Smooth muscle cell (in vitro differentiated cells): ENCODE measurements around the gene STRN4. TPM values are rescaled to one million over a fixed set of nuclear protein-coding genes. Genes with fewer than 3 reads are reported as not detected.

ENCODE experiments used
- DNase-seq: peaks from one replicate; lab custom pipeline; 2025; ENCODE audit not compliant: unreplicated experiment; lab: John Stamatoyannopoulos, UW
- H2AFZ ChIP-seq: fragments of 200-600 bp; sonication (generic); 2 replicates; pipeline ENCODE4 v1.6.0; 2016; ENCODE audit warnings: antibody characterized with exemption, low read depth, mild to moderate bottlenecking
- H3F3A ChIP-seq: fragments of 200-600 bp; sonication (generic); 2 replicates; pipeline ENCODE4 v1.6.0; 2017; ENCODE audit warnings: antibody characterized with exemption, low read depth
- H3K27ac ChIP-seq: fragments of 200-600 bp; sonication (generic); 2 replicates; pipeline ENCODE4 v1.5.1; 2016; ENCODE audit warnings: low read depth, mild to moderate bottlenecking
- H3K27me3 ChIP-seq: fragments of 200-600 bp; sonication (generic); 2 replicates; pipeline ENCODE4 v1.6.1; 2016; ENCODE audit warnings: low read depth, mild to moderate bottlenecking
- H3K36me3 ChIP-seq: fragments of 200-600 bp; sonication (generic); 2 replicates; pipeline ENCODE4 v1.5.1; 2016; ENCODE audit warnings: low read depth
- H3K4me1 ChIP-seq: fragments of 200-600 bp; sonication (generic); 2 replicates; pipeline ENCODE4 v1.5.1; 2016; ENCODE audit warnings: low read depth
- H3K4me2 ChIP-seq: fragments of 200-600 bp; sonication (generic); 2 replicates; pipeline ENCODE4 v1.6.0; 2016; ENCODE audit warnings: mild to moderate bottlenecking
- H3K4me3 ChIP-seq: fragments of 200-600 bp; sonication (generic); 2 replicates; pipeline ENCODE4 v1.5.1; 2016; ENCODE audit warnings: mild to moderate bottlenecking
- H3K79me2 ChIP-seq: fragments of 200-600 bp; sonication (generic); 2 replicates; pipeline ENCODE4 v1.6.0; 2016; ENCODE audit warnings: low read depth, mild to moderate bottlenecking
- H3K9ac ChIP-seq: fragments of 200-600 bp; sonication (generic); 2 replicates; pipeline ENCODE4 v1.6.0; 2016; ENCODE audit warnings: low read depth
- H3K9me3 ChIP-seq: fragments of 200-600 bp; sonication (generic); replicated peaks from 2 replicates; pipeline ENCODE4 v1.5.1; 2016; ENCODE audit warnings: low read depth
- H4K20me1 ChIP-seq: fragments of 200-600 bp; sonication (generic); 2 replicates; pipeline ENCODE4 v1.6.0; 2016; ENCODE audit warnings: low read depth
- WGBS: methylation state at CpG from one replicate; pipeline ENCODE4 v1.1.7; 2016; ENCODE audit warnings: low lambda C conversion rate; 5-methylcytosine and 5-hydroxymethylcytosine counted together
- polyA plus RNA-seq: library from polyadenylated mRNA; unstranded; fragments of >200 nt; fragmentation: Nextera tagmentation; extraction: Ambion mirVana; gene quantifications from 2 replicates; pipeline ENCODE4 v1.2.1, GENCODE V29; 2016
- total RNA-seq: library from RNA; depleted of rRNA; stranded (reverse); fragments of >200 nt; gene quantifications from 2 replicates; pipeline ENCODE4 v1.2.3, GENCODE V29; 2014
- TF ChIP-seq, protein P1 (sequence below): fragments of 200-600 bp; sonication (generic); IDR thresholded peaks from 2 replicates; pipeline ENCODE4 v1.5.1; 2017; ENCODE audit warnings: borderline replicate concordance, mild to moderate bottlenecking, antibody characterized with exemption; ENCODE audit not compliant: insufficient read depth, poor library complexity, severe bottlenecking

The STRN4 gene
- total and polyA plus RNA-seq, 2 experiments from 2014 or later: 47.1 to 69.1 TPM

DNA sequence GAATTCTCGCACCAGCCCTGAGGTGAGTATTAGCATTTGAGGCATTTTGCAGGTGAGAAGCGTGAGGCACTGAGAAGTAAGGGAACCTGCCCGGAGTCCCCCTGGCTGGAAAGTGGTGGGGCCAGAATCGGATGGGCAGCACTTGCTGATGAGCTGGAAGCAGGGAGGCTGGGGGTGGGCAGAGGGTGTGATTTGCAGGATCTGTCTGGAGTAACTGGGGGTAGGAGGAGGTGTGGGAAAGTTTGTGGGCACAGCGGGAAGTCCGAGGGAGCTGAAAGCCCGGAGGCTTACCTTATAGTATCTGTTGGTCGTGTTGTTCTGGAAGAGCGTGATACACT, 49.4 kb downstream of the STRN4 start:
- peaks cover 16% of the 10 kb centered on the region for H4K20me1 ChIP-seq
- no peak overlapping the region for H3K27ac ChIP-seq
- no peaks in the 10 kb centered on the region for H3K9me3 ChIP-seq
- DNase-seq: no peak
- TF ChIP-seq, protein P1, sequence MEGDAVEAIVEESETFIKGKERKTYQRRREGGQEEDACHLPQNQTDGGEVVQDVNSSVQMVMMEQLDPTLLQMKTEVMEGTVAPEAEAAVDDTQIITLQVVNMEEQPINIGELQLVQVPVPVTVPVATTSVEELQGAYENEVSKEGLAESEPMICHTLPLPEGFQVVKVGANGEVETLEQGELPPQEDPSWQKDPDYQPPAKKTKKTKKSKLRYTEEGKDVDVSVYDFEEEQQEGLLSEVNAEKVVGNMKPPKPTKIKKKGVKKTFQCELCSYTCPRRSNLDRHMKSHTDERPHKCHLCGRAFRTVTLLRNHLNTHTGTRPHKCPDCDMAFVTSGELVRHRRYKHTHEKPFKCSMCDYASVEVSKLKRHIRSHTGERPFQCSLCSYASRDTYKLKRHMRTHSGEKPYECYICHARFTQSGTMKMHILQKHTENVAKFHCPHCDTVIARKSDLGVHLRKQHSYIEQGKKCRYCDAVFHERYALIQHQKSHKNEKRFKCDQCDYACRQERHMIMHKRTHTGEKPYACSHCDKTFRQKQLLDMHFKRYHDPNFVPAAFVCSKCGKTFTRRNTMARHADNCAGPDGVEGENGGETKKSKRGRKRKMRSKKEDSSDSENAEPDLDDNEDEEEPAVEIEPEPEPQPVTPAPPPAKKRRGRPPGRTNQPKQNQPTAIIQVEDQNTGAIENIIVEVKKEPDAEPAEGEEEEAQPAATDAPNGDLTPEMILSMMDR: no peak
- no peaks in the 10 kb centered on the region for H3K27me3 ChIP-seq
- H3K4me1 ChIP-seq: no peaks in the 10 kb centered on the region
- 83% methylated on average over 9 of the region's 9 CpGs for WGBS
- no peaks in the 10 kb centered on the region for H3K79me2 ChIP-seq
- H3K36me3 ChIP-seq: peaks cover 7% of the 10 kb centered on the region
- H3K4me3 ChIP-seq: no peak overlapping the region
- H3F3A ChIP-seq: no peaks in the 10 kb centered on the region
- no peak overlapping the region for H3K9ac ChIP-seq
- H3K4me2 ChIP-seq: no peak overlapping the region
- H2AFZ ChIP-seq: no peak overlapping the region

DNA sequence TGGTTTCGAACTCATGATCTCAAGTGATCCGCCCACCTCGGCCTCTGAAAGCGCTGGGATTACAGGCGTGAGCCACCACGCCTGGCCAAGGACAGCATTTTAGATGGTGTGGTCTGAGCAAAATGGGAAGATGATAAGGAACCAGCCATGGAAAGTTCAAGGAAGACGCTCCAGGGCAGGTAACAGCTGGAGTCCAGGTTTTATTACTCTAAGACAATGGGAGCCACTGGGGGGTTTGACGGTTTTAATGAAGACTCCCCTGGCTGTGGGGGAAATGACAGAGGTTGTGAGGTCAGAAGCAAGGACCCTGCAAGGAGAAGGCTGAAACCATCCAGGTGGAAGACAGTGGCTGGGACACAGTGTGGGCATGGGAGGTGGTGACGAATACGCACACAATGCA, 50.2 kb downstream of the STRN4 start:
- 95% methylated on average over 10 of the region's 10 CpGs for WGBS
- Histone ChIP-seq H3K9ac (no peak overlapping the region), H3F3A (no peaks in the 10 kb centered on the region), H3K9me3 (no peaks in the 10 kb centered on the region), H2AFZ (no peak overlapping the region), H3K79me2 (no peaks in the 10 kb centered on the region), H3K4me2 (no peak overlapping the region), H3K27ac (no peak overlapping the region), H3K36me3 (peaks cover 11% of the 10 kb centered on the region), H4K20me1 (peaks cover 16% of the 10 kb centered on the region), H3K4me3 (no peak overlapping the region), H3K27me3 (no peaks in the 10 kb centered on the region), H3K4me1 (no peaks in the 10 kb centered on the region)
- TF ChIP-seq, protein P1: no peak
- no peak for DNase-seq

DNA sequence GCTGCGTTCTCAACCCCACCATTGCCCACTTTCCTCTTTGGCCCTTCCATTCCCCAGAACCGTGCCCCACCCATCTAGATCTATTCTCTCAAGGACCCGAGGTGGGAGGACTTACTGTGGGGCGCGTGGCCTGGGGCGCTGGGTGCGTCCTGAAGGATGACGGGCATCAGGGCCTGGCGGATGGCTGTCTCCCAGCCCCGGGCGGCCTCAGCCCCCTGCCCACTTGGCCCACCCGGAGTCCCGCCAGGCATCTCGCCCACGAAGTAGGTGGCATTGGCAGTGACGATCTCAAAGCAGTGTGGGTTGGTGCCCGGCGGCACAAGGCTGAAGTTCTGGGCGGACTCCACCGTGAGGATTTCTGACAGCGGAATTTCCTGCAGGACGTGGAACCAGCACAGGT, 52.5 kb downstream of the STRN4 start:
- Histone ChIP-seq H2AFZ (no peak overlapping the region), H3F3A (no peaks in the 10 kb centered on the region), H3K9ac (no peak overlapping the region), H3K27me3 (no peaks in the 10 kb centered on the region), H3K4me3 (no peak overlapping the region), H3K4me1 (no peaks in the 10 kb centered on the region), H3K79me2 (no peaks in the 10 kb centered on the region), H3K27ac (no peak overlapping the region), H3K4me2 (no peak overlapping the region), H3K36me3 (peaks cover 17% of the 10 kb centered on the region), H3K9me3 (no peaks in the 10 kb centered on the region), H4K20me1 (peaks cover 11% of the 10 kb centered on the region)
- no peak for DNase-seq
- TF ChIP-seq, protein P1: no peak
- over 99% methylated on average over 22 of the region's 22 CpGs for WGBS

DNA sequence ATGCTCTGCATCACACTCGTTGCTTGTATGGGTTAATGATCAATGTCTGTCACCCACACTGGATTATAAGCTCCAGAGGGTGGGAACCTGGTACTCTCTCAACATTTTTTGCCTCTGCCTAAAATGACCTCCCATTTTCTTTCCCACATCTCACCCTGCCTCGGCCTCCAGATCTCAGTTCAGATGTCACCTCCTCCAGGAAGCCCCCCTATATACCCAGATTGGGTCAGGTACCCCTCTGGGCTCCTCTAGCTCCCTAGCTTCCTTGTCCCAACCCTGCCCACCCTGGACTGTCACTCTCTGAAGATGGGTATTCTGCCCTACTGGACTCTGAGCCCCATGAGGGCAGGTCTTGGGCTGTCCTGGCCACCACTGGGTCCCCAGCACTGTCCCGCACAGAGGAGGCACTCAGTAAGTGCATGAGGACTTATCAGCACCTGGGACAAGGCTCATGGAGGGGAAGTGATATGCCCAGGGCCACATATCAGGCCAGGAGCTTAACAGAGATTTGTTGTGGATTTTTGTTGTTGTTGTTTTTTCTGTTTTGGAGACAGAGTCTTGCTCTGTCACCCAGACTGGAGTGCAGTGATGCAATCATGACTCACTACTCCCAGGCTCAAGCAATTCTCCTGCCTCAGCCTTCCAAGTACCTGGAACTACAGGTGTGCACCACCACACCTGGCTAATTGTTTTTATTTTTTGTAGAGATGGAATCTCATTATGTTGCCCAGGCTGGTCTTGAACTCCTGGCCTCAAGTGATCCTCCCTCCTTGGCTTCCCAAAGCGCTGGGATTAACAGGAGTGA, 53.1 kb downstream of the STRN4 start:
- Histone ChIP-seq H3F3A (no peaks in the 10 kb centered on the region), H3K36me3 (peaks cover 17% of the 10 kb centered on the region), H3K9me3 (no peaks in the 10 kb centered on the region), H2AFZ (no peak overlapping the region), H3K27me3 (no peaks in the 10 kb centered on the region), H3K27ac (no peak overlapping the region), H3K4me2 (no peak overlapping the region), H3K9ac (no peak overlapping the region), H3K4me3 (no peak overlapping the region), H4K20me1 (peaks cover 6% of the 10 kb centered on the region), H3K79me2 (no peaks in the 10 kb centered on the region), H3K4me1 (no peaks in the 10 kb centered on the region)
- 98% methylated on average over 4 of the region's 4 CpGs for WGBS
- TF ChIP-seq, protein P1: no peak
- no peak for DNase-seq
